ENCODE measurements around the gene IRX1.

GRCh38 chr5:3612591-3613042 lies 17.0 kb downstream of the IRX1 start:
- TF ChIP-seq ZBTB33 (IDR thresholded peaks at IDR 0.05) = no peak
- TF ChIP-seq NR2F2 (IDR thresholded peaks at IDR 0.05) = no peak
- TF ChIP-seq EGR1 (IDR thresholded peaks at IDR 0.05; ENCODE audit: low read depth in 2 of 2) = no peak
- TF ChIP-seq CTCF (IDR thresholded peaks at IDR 0.05; ENCODE audit: low read depth, low read length, missing input control) = no peak
- no peak for TF ChIP-seq ATF3 (IDR thresholded peaks at IDR 0.05)
- TF ChIP-seq FOXA1 (IDR thresholded peaks at IDR 0.05) = no peak
- TF ChIP-seq RAD21 (IDR thresholded peaks at IDR 0.05) = no peak
